ENCODE measurements around the gene LIPT1.

The LIPT1 gene

DNA sequence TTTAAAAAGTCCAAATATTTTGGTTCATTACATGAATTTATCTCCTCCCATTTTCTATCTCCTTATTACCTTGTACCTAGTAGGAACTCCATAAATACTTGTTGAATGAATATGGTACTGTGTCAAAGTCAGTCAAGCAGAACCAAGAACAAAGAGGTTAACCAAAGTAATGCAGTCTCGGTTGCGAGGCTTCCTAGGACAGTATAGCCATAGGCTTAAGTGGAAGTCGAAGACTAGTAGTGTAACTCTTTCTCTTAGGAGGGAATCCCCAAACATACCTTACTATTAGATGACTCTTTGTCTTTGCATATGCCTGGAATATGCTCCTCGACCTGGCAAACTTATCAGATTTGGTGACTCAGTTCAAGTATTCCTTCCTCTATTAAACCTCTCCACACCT lies 4.8 kb downstream of the LIPT1 start:
- TF ChIP-seq EZH2phosphoT487 (IDR thresholded peaks at IDR 0.05; ENCODE audit: low read depth): no peak
- TF ChIP-seq, protein P1, sequence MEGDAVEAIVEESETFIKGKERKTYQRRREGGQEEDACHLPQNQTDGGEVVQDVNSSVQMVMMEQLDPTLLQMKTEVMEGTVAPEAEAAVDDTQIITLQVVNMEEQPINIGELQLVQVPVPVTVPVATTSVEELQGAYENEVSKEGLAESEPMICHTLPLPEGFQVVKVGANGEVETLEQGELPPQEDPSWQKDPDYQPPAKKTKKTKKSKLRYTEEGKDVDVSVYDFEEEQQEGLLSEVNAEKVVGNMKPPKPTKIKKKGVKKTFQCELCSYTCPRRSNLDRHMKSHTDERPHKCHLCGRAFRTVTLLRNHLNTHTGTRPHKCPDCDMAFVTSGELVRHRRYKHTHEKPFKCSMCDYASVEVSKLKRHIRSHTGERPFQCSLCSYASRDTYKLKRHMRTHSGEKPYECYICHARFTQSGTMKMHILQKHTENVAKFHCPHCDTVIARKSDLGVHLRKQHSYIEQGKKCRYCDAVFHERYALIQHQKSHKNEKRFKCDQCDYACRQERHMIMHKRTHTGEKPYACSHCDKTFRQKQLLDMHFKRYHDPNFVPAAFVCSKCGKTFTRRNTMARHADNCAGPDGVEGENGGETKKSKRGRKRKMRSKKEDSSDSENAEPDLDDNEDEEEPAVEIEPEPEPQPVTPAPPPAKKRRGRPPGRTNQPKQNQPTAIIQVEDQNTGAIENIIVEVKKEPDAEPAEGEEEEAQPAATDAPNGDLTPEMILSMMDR (IDR thresholded peaks at IDR 0.05; ENCODE audit: low read depth, low read length): no peak
- Histone ChIP-seq H3K4me2 (ENCODE audit: low read length) (no peak overlapping the region), H3K4me1 (ENCODE audit: low read length) (peaks cover 10% of the 10 kb centered on the region), H3K79me2 (ENCODE audit: low read length) (peaks cover 11% of the 10 kb centered on the region), H3K36me3 (replicated peaks; ENCODE audit: low read depth, low read length) (peaks cover 10% of the 10 kb centered on the region), H2AFZ (ENCODE audit: low read depth, low read length) (no peak overlapping the region), H3K27me3 (ENCODE audit: low read depth, low read length) (no peaks in the 10 kb centered on the region), H3K9me3 (ENCODE audit: insufficient read depth, low read length) (no peaks in the 10 kb centered on the region), H3K4me3 (ENCODE audit: low read length) (no peak overlapping the region), H4K20me1 (ENCODE audit: insufficient read depth, low read length) (no peaks in the 10 kb centered on the region), H3K9ac (ENCODE audit: low read length) (no peak overlapping the region), H3K27ac (ENCODE audit: low read length) (no peak overlapping the region)

DNA sequence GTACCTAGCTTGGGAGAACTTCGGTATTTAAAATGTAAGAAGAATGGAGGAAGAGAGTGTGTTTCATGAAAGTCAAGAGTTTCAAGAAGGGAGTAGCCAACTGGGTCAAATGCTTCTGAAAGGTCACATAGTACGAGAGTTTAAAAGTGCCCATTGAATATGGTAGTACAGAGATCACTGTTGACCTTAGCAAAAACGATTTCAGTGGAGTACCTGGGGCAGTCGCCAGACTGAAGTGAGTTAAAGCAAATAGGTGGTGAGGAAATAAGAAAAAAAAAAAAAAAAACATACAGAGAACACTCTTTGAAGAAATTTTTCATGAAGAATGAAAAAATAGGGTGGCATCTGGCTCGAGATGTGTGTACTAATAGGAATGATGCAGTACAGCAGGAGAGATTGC lies 11.5 kb downstream of the LIPT1 start:
- no peak overlapping the region for H3K9ac ChIP-seq (ENCODE audit: low read length)
- no peaks in the 10 kb centered on the region for H4K20me1 ChIP-seq (ENCODE audit: insufficient read depth, low read length)
- no peak overlapping the region for H3K27ac ChIP-seq (ENCODE audit: low read length)
- H3K79me2 ChIP-seq (ENCODE audit: low read length): no peaks in the 10 kb centered on the region
- no peak overlapping the region for H2AFZ ChIP-seq (ENCODE audit: low read depth, low read length)
- peaks cover 16% of the 10 kb centered on the region for H3K36me3 ChIP-seq (replicated peaks; ENCODE audit: low read depth, low read length)
- 0 out of 2 replicates have a peak, but pooled peaks cover 4% of the 10 kb centered on the region for H3K4me1 ChIP-seq (ENCODE audit: low read length)
- no peak overlapping the region for H3K4me2 ChIP-seq (ENCODE audit: low read length)
- no peaks in the 10 kb centered on the region for H3K9me3 ChIP-seq (ENCODE audit: insufficient read depth, low read length)
- no peak for TF ChIP-seq EZH2phosphoT487 (IDR thresholded peaks at IDR 0.05; ENCODE audit: low read depth)
- TF ChIP-seq, protein P1 (IDR thresholded peaks at IDR 0.05; ENCODE audit: low read depth, low read length): no peak
- H3K27me3 ChIP-seq (ENCODE audit: low read depth, low read length): no peaks in the 10 kb centered on the region
- no peak overlapping the region for H3K4me3 ChIP-seq (ENCODE audit: low read length)

DNA sequence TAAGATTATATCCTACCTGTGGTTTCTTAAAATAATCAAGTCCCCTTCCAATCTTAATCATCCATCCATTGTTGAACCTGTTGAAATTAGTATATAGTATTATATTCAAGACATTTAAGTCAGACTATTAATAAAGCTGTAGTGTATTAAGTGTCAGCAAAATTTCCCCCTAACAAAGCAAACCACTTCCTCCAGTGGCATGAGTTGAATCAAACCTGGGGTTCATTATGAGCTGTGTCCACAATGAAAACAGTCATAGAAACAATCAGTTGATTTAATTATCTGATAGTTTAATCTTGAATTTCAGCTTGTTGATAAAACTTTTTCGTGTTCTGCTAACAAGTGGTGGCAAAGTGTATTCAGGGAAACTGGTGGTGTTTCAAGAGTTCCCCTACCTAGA lies 14.8 kb downstream of the LIPT1 start:
- Histone ChIP-seq H4K20me1 (ENCODE audit: insufficient read depth, low read length) (no peaks in the 10 kb centered on the region), H3K4me2 (ENCODE audit: low read length) (no peak overlapping the region), H3K36me3 (replicated peaks; ENCODE audit: low read depth, low read length) (peaks cover 19% of the 10 kb centered on the region), H3K9me3 (ENCODE audit: insufficient read depth, low read length) (no peaks in the 10 kb centered on the region), H3K4me3 (ENCODE audit: low read length) (no peak overlapping the region), H2AFZ (ENCODE audit: low read depth, low read length) (no peak overlapping the region), H3K27ac (ENCODE audit: low read length) (no peak overlapping the region), H3K4me1 (ENCODE audit: low read length) (0 out of 2 replicates have a peak, but pooled peaks cover 4% of the 10 kb centered on the region), H3K79me2 (ENCODE audit: low read length) (no peaks in the 10 kb centered on the region), H3K27me3 (ENCODE audit: low read depth, low read length) (no peaks in the 10 kb centered on the region), H3K9ac (ENCODE audit: low read length) (no peak overlapping the region)
- TF ChIP-seq EZH2phosphoT487 (IDR thresholded peaks at IDR 0.05; ENCODE audit: low read depth): no peak
- TF ChIP-seq, protein P1 (IDR thresholded peaks at IDR 0.05; ENCODE audit: low read depth, low read length): no peak

DNA sequence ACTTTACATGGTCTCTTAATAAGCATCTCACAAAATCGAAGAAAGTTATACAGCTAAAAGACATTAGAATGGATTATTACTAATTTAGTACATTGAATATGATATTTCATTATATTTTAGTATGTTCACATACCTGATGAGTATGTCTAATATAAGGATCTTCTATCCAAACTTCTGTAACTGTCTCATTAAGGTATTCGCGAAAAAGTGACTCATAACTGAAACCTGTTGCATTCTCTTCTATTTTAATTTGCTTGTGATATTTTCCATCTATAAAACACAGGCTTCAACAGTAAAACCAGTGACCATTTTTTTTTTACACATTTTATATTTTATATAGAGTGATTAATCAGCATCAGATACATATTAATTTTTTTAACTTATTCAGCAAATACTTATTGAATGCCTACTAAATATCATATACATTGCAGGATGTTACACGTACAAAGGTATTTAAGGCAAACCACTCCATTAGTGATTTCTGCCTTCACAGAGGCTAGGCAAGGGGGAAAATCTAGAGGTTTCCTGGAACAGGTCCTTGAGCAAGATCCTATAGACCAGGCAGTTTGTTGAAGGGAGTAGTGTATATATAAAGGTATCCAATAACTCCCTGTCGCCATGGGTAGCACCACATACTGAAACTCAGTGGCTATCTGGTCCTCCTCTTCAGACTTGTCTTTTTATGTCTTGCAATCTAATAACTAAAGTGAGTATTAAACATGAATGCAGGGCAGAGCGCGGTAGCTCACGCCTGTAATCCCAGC lies 16.8 kb downstream of the LIPT1 start:
- Histone ChIP-seq H4K20me1 (ENCODE audit: insufficient read depth, low read length) (no peaks in the 10 kb centered on the region), H3K36me3 (replicated peaks; ENCODE audit: low read depth, low read length) (peaks cover 15% of the 10 kb centered on the region), H3K27me3 (ENCODE audit: low read depth, low read length) (no peaks in the 10 kb centered on the region), H3K4me1 (ENCODE audit: low read length) (0 out of 2 replicates have a peak, but pooled peaks cover 4% of the 10 kb centered on the region), H3K4me2 (ENCODE audit: low read length) (no peak overlapping the region), H2AFZ (ENCODE audit: low read depth, low read length) (no peak overlapping the region), H3K79me2 (ENCODE audit: low read length) (no peaks in the 10 kb centered on the region), H3K9ac (ENCODE audit: low read length) (no peak overlapping the region), H3K9me3 (ENCODE audit: insufficient read depth, low read length) (no peaks in the 10 kb centered on the region), H3K27ac (ENCODE audit: low read length) (no peak overlapping the region), H3K4me3 (ENCODE audit: low read length) (no peak overlapping the region)
- TF ChIP-seq EZH2phosphoT487 (IDR thresholded peaks at IDR 0.05; ENCODE audit: low read depth): no peak
- TF ChIP-seq, protein P1 (IDR thresholded peaks at IDR 0.05; ENCODE audit: low read depth, low read length): no peak

Measured in OCI-LY3 (cell line).